ENCODE data around the gene CLTRN. TPM values are rescaled to one million over a fixed set of nuclear protein-coding genes. Genes with fewer than 3 reads are reported as not detected.
"Not testable (repeated sequence)": the region's sequence is repeated elsewhere in the genome, so short reads cannot be mapped to it uniquely, and the experiment has no call there.

CLTRN gene, protein sequence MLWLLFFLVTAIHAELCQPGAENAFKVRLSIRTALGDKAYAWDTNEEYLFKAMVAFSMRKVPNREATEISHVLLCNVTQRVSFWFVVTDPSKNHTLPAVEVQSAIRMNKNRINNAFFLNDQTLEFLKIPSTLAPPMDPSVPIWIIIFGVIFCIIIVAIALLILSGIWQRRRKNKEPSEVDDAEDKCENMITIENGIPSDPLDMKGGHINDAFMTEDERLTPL
- 1 to 10 TPM in 1 of 12 donors, under 1 TPM in 9, not detected in 2; 0.40 to 1.0 (median 0.59) TPM for polyA plus RNA-seq (ENCODE audit: insufficient read length in 12 of 12)
- long read RNA-seq, donor 1 = 0 reads
- long read RNA-seq, donor 2 = 0 reads
- long read RNA-seq, donor 3 = 0 reads
- long read RNA-seq, donor 4 = 0 reads
- long read RNA-seq, donor 5 = 0 reads
- long read RNA-seq, donor 6 = 0 reads
- long read RNA-seq, donor 7 = 0 reads
- long read RNA-seq, donor 8 = 0 reads
- long read RNA-seq, donor 9 = 0 reads
- long read RNA-seq, donor 10 = 0 reads
- long read RNA-seq, donor 11 = 0 reads

DNA sequence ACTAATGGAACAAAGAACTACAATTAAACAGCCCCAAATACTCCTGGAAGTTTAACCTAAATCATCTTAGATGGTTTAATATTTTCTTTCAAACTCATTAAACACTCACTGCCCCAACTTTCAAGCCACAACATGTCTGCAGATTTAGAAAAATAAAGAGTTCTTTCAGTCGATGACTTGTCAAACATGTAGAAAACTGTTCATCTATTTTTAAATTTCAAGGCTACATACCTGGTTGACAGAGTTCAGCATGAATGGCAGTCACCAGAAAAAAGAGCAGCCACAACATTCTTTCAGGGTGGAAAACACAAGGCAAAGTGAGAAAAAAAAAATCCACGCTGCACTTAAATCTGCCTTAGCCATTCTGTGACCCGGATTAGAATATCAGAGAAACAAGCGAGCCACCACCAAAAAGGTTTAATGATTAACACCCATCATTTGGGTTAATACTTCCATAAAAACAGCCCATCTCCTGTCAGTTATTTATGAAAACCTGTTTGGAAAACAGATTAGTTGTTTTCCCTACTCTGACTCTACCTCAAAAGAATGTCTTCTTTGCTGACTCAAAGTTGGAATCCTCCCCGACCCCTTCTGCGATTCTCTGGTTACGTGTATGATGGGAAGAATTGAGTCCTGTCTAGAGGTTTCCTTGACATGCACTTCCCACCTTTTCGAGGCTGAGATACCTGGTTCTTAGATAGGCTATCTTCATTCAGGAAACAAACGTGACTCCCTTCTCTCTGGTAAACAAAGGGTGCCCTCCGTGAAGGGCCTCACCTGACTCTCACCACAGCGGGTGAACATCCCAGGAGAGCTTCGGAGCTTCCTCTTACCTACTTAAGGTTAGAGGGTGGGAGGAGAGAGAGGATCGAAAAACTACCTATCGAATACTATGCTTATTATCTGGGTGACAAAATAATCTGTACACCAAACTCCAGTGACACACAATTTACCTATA, at the start of gene CLTRN:
CLTRN (minus strand) TSS at position 319 of the 958 bp plus-strand sequence; CDS start at position 289, 30 bp downstream.
- DNase-seq = no peak

DNA sequence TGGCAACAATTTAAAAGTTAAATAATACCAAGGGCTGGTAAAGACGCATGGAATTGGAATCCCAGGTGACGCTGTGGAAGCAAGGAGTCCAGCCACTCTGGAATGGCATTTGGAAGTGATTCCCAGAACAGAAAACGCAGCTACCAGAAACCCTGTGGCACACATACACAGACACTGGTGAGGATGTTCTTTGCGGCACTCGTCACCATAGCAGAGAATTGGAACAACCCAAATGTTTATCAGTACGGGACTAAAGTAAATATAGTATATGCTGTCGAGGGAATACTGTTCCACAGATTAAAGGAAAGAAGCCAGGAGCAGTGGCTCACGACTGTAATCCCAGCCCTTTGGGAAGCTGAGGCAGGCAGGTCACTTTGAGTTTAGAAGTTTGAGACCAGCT, 39.7 kb upstream of the CLTRN start:
- not testable (repeated sequence) for DNase-seq

DNA sequence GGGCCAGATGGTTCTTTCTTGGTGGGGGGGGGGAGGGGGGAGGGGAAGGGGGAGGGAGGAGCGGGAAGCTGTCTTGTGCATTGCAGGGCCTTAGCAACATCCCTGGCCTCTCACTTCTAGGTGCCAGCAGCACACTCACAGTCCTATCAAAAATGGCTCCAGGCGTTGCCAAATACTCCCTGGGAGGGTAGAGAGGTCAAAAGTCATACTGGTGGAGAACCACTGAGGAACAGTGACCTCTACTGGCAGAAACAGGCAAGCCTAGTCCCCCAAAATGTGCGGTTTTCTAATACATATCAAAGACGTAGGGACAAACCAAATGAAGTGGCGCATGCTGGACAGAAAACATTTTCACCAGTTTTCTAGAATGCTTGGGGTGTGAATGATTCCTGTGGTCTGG, 39.2 kb upstream of the CLTRN start:
- DNase-seq = not testable (repeated sequence)

DNA sequence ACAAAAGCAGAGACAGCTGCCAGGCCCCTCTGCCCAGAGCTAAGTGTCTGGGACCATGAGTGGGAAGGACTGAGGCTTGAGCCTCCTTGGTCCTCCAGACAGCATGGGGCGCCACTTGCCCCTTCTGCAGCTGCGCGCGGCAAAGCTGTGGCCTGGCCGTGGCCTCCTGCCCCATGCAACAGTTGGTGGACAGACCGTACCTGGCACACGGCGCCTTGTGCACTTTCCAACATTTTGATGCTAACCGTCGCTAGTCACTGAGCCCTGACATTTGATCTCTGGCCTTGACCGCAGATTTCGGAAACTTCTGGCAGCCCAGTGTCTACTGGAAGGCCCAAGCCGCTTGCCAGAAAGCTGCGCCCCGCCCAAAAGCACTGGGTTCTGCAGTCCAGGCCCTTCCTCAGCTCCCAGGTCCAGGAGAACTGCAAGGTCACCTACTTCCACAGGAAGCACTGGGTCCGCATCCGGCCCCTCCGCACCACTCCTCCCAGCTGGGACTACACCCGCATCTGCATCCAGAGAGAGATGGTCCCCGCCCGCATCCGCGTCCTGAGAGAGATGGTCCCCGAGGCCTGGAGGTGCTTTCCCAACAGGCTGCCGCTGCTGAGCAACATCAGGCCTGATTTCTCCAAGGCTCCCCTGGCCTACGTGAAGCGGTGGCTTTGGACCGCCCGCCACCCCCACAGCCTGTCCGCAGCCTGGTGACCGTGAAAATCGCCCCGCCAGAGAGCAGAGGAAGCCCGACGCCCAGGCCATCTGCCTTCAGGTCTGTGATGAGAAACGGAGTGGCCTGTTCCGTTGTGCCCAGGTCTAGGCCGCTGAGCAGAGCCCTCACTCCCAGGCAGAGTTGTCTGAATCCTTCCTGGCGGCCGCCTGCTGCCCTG, 38.1 kb upstream of the CLTRN start:
- no peak for DNase-seq

DNA sequence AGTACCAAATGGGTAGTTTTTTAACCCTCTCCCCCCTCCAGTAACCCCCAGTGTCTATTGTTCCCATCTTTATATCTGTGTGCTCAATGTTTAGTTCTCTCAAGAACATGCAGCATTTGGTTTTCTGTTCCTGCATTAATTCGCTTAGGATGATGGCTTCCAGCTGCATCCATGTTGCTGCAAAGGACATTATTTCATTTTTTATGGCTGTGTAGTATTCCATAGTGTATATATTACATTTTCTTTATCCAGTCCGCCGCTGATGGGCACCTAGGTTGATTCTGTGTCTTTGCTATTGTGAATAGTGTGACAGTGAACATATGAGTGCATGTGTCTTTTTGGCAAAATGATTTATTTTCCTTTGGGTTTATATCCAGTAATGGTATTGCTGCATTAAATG, 31.9 kb upstream of the CLTRN start:
- no peak for DNase-seq

DNA sequence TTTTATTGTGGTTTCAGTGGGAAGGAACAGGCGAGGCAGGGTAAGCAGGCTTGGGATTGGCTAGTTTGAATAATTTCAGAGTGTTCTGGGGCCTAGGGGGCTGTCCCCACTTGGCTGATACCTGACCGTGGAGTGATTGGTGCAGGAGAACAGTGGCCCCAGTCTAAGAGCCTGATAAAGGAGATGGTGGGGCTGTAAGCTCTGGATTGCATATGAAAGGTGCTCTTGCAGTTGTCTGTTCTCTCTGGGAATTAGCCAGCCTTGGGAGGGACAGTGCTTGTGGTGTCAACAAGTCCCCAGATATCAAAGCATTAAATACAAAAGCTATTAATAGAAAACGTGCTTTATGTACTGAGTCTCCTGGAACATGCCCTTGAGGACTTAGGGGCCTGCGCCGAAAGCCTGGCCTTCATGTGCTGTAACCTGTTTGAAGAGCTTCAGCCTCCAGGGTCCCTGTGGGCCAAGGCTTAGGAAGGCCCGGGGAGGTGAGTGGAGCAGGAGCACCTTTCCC, 30.4 kb upstream of the CLTRN start:
- DNase-seq = no peak

DNA sequence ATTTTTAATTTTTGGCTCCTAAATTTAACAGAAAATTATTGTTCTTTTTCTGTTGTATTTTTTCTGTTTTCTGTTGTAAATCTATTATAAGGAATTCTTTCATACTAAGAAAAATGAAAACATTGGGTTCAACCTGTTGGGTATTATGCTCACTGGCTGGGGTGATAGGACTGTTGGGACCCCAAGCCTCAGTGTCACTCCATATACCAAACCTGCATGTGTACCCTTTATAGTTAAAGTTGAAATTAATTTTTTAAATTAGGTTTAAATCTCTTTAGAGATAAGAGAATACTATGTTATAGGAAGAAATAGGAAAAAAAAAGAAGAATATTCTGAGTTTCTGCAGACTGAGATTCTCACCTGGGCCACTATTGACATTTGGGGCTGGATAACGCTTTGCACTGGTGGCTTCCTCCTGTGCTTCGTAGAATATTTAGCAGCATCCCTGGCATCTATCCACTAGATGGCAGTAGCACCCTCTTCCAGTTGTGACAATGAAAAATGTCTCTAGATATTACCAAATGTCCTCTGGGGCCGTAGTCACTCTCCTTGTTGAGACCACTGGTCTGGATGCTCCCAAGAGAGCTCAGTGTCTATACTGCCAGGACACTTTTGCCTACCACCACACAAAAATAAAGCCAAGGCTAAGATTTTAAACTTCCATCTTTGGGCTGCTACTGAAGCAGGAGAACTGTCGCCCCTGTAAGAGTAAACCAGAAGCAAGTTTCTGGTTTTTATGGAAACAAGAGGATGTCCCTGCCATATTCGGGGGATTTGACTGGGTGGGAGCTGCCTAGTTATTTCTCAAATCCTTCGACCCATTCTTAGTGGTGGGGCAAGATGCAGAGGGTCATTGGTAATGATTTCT, 22.4 kb upstream of the CLTRN start:
- DNase-seq = peak; percentile 54

DNA sequence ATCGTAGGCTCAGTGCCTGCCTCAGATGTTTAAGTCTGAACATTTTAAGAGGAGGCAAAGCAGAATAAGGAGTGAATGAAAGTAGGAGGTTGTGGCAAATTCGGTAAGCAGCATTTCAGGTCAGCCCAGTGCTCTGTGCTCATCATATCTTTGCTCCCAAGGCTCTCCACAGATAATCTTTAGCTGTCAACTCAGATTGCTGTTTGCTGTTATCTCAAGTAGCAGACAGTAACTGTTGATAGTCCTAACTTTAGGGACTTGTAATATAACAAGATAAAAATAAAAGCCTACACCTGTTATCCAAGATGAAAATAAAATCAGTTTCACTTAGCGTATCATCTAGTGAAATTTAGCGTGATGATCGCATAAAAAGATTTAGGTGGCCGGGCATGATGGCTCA, 18.6 kb upstream of the CLTRN start:
- DNase-seq = no peak

DNA sequence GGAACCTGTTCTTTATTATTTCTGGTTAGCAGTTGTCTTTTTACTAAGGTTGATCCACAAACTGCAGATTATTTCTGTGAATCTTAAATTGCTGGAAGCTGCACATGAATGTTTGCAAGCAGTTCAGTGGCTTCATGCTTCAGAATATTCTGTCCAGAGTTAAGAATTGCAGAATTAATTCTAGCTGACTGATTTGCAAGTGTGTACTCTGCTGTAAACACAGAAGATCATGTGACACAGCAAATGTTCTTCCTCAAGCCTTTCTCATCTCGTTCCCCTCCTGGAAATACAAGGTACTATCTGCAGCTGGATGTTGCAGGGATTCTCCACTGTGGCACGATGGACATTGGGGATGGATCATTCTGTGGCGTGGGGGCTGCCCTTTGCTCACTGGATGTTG, 16.8 kb upstream of the CLTRN start:
- no peak for DNase-seq

DNA sequence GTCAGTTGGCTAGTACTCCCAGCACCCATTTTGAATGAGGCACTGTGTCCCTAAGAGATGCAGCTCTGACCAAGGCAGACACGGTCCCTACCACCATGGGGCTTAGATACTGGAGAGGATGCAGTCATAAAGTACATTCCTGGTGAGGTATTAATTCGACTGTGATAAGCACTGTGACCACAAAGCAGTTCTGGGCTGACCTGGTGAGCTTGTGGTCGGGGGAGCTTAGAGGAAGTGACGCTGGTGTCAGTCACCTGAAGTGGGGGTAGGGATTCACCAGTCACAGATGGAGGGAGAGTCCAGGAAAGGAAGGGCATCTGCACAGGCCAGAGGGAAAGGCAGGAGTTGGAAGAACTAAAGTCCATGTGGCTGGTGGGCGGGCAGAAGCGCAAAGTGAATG, 15.8 kb upstream of the CLTRN start:
- DNase-seq = no peak

DNA sequence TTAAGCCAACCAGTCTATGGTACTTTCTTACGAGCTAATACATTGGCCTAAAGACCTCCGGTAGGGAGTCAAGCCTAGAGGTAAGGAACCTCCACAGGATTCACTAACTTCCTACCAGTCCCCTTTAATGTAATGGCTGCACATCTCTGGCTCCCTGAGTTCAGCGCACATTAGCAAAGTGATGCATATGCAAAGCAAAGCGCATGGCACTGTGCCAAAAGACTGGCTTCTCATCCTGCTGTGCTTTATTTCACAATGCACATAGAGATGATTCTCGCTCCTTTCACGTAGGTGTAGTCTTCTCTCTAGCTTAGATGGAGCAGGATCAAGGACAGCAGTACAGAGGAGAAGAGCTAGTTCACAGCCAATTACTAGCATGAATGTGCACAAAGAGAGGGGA, 14.6 kb upstream of the CLTRN start:
- no peak for DNase-seq

DNA sequence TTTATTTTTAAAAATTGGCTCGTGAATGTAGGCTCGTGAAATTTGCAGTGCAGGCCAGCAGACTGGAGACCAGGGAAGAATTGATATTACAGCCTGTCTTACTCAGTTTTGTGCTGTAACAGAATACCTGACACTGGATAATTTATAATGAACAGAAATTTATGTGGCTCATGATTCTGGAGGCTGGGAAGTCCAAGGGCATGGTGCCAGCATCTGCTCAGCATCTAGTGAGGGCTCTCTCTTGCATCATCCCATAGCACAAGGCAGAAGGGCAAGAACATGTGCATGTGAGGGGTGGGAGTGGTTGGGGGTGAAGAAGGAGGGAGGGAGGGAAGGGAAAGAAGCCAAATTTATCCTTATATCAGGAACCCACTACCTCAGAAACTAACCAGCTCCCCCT, 13.7 kb upstream of the CLTRN start:
- no peak for DNase-seq

DNA sequence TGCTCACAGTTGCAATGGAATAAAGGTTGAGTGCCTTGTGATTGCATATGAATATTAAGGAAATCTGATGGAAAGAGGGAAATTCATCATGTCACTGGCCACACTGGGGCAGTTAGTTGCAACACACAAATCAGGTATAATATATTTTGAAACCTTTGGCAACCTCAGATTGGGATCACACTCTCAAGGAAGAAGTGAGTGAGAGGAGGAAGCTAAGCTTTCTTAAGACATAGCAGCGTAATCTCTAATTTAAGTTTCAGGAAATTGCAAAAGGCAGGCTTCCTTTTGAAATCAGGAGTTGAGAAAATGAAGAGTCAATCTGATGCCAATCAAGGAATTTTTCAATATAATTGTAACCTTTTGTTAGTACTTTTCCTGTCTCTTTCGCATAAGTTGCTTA, 12.3 kb upstream of the CLTRN start:
- no peak for DNase-seq

DNA sequence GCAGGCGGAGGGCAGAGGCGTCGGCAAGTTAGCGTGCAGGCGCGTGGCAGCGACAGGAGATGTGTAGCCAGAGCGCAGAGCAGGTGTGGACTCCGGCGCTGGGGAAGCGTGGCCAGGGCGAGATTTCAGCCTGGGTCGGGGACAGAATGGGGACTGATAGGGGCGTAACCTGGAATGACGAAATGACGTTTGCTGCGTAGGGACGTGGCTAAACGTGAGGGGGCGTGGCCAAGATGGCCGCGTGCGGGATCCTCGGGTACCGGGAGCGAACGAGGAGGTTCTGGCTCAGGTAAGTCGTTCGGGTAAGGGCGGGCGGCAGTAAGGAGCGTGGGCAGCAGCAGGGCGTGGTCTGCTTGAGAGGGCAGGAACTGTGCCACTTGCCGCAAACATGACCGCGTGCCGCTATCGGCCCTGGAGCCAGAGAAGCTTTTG, 10.9 kb upstream of the CLTRN start:
- DNase-seq = no peak

DNA sequence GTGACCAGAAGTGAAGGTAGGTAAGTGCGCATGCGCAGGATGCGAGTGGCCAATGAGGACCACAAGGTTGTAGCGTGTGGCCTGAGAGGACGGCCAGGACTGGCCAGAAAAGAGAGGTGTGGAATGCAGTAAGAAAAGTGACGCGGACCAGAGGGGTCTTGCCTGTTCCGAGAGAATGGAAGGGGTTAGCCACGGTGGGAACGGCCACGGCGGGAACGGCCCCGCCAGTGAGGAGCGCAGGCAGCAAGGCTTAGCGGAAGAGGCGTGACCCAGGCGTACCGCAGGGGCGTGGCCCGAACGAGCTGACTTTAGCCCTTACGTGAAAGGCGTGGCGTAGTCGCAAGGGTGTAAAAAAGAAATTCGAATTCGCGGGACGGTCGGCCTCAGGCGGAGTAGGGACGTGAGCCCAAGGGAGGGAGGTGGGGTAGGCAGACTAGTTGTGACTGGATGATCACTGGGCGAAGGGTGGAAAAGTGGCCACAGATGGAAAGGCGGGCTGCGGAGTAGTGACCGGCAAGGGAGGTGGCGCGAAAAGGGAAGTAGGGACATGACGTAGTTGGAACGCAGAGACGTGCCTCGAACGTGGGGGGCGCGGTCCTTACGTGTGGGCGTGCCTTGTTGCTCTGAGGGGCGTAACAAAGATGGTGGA, 10.4 kb upstream of the CLTRN start:
- DNase-seq = peak; percentile 98

DNA sequence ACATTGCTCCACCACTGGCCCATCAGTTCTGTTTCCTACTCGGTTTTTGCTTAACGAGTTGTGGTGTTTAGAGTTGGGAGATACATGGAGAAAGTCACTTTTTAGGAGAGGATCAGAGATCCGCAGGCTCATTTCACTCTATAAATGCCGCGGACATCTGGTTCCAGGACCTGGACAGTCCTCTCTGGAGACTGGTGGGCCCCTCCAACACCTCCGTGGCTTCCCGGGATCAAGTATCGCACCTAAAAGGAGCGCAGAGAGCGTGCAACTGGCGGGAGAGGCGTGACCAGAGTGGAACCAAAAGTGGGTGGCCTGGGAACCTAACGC, 9.9 kb upstream of the CLTRN start:
- no peak for DNase-seq

DNA sequence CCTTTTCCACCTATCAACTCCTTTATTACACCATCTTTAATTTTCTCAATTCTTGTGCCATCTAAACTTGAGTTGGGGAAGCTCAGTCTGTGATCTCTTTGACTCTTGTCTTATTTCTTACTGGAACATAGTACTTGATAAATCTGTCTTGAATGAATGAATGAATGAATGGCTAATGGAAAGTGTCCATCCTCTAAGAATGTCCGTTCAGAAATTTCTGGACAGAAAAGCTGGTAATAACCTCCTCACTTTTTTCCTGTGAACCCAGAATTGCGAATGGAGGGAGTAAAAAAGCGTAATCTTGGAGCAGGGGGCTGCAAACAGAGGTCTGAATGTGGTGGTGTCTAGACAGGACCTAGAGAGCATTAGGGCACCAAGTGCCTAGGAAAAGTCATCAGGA, 9.4 kb upstream of the CLTRN start:
- no peak for DNase-seq

DNA sequence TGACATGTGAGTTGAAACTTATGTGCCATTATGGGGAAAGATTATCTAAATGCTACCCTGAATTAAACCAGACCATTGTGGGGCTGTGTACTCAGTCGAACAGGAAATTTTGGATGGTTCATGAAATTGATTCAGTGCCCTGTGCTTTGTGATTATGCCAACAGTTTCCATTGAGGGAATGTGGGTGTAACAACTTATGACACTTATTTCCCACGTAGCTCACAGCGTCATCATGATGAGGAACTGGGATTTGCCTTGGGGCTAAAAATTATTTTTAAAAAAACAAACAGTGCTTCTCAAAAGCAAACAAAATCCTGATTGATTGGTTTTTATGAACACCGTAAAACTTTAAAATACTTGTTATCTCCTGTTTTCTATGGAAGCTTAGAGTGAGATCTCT, 8.3 kb upstream of the CLTRN start:
- DNase-seq = no peak

DNA sequence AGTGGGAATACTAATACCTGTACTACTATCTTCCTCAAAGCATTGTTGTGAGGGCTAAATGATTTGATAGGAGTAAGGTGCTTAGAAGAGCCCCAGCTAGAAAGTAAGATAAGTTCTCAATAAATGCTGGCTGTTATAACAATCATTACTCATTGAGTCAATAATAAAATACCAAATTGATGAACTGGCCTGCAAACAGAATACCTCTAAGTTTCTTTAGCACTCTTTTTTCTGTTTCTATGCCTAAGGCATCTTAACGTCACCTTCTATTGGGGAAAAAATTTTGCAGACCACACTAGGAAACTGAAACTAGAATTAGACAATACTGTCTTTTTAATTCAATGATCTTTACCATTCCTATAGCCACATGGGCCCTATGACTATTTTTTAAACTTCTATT, 1.2 kb downstream of the CLTRN start:
- no peak for DNase-seq

DNA sequence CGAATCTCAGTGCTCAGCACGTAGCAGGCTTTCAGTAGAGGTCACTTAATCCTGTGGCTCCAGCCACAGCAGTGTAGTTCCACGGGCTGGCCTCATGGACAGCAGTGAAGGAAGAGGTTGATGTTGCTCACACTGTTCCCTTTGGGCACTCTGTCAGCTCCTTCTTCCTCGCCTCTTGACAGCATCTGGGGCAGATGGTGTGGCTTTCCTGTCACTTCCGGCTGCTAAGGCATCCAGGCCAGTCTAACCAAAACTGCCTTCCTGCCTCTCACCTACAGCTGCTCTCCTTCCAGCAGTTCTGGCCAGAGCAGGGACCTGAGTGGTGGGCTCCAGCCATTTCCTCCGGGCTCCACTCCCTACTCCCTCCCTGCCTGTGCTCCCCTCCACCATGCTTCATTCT, 9.8 kb downstream of the CLTRN start:
- not testable (repeated sequence) for DNase-seq
